VCaP (cell line): ENCODE data around the gene SUDS3.
A peak's percentile ranks its signal among the peaks of the same experiment; 100 is the strongest.

ENCODE experiments used
- H3K27ac ChIP-seq: fragments of 450-650 bp; 2 replicates; pipeline ENCODE4 v1.5.1; 2017
- TF ChIP-seq, protein P1 (sequence below): fragments of 450-650 bp; conservative IDR thresholded peaks from 2 replicates; pipeline ENCODE4 v1.5.1; 2017; ENCODE audit warnings: mild to moderate bottlenecking, moderate library complexity

Gene SUDS3

DNA sequence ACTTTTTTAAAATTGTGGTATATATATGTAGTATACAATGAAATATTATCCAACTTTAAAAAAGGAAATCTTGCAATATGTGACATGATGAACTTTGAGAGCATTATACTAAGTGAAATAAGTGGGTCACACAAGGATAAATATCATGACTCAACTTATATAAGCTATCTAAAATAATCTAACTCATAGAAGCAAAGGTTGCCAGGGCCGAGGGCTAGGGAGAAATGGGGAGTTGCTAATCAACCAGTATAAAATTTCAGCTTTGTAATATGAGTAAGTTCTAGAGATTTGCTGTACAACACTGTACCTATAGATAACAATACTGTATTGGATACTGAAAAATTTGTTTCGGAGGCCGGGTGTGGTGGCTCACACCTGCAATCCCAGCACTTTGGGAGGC, 42.1 kb upstream of the SUDS3 start:
- H3K27ac ChIP-seq = no peak overlapping the region
- TF ChIP-seq, protein P1, sequence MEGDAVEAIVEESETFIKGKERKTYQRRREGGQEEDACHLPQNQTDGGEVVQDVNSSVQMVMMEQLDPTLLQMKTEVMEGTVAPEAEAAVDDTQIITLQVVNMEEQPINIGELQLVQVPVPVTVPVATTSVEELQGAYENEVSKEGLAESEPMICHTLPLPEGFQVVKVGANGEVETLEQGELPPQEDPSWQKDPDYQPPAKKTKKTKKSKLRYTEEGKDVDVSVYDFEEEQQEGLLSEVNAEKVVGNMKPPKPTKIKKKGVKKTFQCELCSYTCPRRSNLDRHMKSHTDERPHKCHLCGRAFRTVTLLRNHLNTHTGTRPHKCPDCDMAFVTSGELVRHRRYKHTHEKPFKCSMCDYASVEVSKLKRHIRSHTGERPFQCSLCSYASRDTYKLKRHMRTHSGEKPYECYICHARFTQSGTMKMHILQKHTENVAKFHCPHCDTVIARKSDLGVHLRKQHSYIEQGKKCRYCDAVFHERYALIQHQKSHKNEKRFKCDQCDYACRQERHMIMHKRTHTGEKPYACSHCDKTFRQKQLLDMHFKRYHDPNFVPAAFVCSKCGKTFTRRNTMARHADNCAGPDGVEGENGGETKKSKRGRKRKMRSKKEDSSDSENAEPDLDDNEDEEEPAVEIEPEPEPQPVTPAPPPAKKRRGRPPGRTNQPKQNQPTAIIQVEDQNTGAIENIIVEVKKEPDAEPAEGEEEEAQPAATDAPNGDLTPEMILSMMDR = no peak

DNA sequence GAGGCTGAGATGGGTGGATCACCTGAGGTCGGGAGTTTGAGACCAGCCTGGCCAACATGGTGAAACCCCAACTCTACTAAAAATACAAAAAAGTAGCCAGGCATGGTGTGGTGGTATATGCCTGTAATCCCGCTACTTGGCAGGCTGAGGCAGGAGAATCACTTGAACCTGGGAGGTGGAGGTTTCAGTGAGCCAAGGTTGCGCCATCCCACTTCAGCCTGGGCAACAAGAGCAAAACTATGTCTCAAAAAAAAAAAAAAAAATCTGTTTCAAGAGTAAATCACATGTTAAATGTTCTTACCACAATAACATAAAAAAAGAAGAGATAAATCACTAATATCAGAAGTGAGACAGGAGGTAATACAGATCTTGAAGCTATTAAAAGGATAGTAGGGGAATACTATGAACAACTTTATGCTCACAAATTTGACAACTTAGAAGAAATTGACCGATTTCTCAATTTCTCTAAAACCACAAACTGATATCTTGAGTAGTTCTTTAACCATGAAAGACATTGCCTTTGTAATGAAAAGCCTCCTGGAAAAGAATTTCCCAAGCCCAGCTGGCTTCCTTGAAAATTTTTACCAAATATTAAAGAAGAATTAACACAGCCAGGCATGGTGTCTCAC, 41.3 kb upstream of the SUDS3 start:
- TF ChIP-seq, protein P1 = no peak
- H3K27ac ChIP-seq = no peak overlapping the region

DNA sequence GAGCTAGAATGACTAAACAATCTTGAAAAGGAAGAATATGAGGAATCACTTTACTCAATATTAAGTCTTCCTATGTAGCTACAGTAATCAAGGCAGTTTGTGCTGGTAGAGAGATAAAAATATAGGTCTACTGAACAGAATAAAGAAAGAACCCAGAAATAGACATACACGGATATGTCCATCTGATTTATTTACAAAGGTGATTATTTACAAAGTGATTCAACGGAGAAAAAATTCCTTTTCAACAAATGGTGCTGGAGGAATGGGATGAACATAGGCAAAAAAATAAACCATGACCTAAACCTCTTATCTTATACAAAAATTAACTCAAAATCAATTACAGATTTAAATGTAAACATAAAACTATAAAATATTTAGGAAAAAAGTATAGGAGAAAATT, 40.2 kb upstream of the SUDS3 start:
- H3K27ac ChIP-seq = peak overlapping the region; percentile 45; the same call in 1 of the 2 replicates
- TF ChIP-seq, protein P1 = no peak

GRCh38 chr12:118337194-118337838, 39.0 kb upstream of the SUDS3 start:
- H3K27ac ChIP-seq = peak overlapping the region; percentile 45
- TF ChIP-seq, protein P1 = no peak

DNA sequence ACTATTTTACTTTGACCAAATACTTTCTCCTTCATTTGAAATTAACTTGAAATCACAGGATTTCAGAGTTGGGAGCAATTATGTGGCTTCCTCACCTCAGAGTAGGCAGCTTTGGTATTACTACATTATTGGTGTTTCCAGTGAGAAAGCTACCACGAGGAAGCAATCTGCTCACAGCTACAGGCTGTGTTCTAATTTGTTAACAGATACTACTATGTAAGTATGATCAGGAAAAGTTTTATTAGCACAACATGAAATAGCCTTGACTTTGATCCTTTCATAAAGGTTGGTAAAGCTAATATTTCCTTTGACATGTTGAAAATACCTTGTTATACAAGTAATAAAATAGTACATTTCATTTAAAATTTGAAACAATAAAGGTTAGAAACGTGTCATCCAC, 34.3 kb upstream of the SUDS3 start:
- TF ChIP-seq, protein P1 = no peak
- peak overlapping the region; percentile 72 for H3K27ac ChIP-seq

DNA sequence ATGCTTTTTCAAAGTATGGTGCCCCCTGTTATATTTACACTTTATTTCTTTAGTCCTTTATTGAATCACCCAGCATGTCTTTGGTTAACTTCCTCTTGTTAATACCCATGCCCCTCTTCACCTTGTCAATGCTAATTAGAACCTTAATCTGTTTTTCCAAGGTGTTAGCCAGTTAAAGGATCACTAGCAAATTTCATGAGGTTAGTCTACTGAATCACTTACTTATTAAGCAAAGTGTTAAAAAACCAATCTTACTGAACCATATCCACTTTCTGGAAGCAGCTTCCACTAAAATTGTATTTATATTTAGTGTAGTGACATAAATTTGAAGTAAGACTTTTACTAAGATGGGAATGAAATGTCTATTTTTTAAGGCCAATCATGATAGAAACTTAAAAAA, 31.5 kb upstream of the SUDS3 start:
- H3K27ac ChIP-seq = no peak overlapping the region
- TF ChIP-seq, protein P1 = no peak

DNA sequence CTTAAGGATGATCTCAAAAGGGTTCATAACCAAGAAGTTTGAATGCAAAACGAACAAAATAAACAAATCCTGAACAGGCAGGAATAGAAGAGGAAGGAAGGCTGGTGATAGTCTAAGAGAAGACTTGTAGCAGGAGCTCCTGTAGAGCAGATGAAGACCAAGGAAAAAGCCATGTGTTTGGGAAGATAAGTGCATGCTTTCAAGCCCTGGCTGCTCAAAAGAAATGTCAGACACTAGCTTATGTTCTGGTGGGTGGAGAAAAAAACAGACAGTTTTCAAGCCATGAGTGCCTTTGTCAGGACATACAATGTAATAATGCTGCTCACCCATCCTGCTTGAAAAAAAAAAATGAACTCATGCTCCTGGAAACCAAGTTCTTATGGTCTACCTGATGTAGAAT, 31.0 kb upstream of the SUDS3 start:
- TF ChIP-seq, protein P1 = no peak
- no peak overlapping the region for H3K27ac ChIP-seq
